Urothelium cell line (cell line): ENCODE measurements around the gene LMTK3.

Source experiments
- DNase-seq: peaks from one replicate; pipeline ENCODE4 v3.0.0; 2011; ENCODE audit warnings: low spot score, mixed read lengths
- FAIRE-seq: peaks from 2 replicates; lab custom pipeline; 2011; peaks lifted over from hg19 to GRCh38; lab: Jason Lieb, UNC

The LMTK3 gene, protein sequence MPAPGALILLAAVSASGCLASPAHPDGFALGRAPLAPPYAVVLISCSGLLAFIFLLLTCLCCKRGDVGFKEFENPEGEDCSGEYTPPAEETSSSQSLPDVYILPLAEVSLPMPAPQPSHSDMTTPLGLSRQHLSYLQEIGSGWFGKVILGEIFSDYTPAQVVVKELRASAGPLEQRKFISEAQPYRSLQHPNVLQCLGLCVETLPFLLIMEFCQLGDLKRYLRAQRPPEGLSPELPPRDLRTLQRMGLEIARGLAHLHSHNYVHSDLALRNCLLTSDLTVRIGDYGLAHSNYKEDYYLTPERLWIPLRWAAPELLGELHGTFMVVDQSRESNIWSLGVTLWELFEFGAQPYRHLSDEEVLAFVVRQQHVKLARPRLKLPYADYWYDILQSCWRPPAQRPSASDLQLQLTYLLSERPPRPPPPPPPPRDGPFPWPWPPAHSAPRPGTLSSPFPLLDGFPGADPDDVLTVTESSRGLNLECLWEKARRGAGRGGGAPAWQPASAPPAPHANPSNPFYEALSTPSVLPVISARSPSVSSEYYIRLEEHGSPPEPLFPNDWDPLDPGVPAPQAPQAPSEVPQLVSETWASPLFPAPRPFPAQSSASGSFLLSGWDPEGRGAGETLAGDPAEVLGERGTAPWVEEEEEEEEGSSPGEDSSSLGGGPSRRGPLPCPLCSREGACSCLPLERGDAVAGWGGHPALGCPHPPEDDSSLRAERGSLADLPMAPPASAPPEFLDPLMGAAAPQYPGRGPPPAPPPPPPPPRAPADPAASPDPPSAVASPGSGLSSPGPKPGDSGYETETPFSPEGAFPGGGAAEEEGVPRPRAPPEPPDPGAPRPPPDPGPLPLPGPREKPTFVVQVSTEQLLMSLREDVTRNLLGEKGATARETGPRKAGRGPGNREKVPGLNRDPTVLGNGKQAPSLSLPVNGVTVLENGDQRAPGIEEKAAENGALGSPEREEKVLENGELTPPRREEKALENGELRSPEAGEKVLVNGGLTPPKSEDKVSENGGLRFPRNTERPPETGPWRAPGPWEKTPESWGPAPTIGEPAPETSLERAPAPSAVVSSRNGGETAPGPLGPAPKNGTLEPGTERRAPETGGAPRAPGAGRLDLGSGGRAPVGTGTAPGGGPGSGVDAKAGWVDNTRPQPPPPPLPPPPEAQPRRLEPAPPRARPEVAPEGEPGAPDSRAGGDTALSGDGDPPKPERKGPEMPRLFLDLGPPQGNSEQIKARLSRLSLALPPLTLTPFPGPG (N-terminal part only)

DNA sequence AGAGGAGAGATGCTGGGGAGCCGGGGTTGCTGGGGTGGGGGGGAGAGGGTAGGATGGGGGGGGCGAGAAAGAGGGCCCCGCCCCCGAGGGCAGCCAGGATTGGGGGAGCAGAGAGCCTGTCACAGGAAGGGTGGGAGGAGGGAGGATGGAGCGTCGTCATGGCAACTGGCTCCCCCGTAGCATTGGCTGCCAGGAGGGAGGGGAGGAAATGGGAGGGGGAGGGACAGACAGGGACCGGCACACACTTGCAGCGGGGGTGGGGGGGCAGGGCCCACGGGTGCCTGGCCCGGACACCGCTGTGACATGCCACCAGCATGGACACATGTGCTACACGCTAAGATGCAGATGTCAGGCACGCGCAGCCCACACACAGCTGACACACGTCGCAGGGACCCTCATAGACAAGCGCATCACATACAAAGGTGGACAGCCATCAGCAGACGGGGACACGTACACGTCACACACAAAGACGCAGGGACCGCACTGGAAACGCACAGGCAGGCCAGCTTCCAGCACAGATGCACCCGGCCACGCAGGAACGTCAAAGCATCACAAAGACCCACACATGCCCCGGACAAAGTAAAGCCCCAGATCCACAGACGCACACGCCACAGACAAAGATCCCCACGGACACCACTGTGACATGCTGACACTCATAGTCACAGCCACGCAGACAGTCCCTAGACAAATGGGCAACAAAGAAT is at the start of gene LMTK3:
LMTK3 (minus strand) TSS at position 36 of the 704 bp plus-strand sequence. CDS start 259 bp downstream, outside the sequence.
- peak; percentile 87 for DNase-seq
- FAIRE-seq = peak; percentile 62

DNA sequence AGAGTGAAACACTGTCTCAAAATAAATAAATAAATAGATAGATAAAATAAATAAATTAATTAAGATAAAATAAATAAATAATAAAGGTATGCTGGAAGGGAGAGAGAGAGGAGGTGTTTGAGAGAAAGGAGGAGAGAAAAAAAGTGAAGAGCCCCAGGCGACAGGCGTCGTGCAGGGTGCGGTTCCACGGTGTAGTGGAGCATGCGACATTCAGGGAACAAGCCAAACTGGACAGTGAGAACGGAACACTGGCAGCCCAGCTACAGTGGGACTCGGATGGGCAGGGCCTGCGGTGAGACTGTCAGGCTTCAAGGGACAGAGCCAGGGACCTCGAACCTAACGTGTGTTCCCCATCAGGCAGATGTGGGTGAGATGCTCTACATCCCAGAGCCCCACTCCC is 49.8 kb upstream of the LMTK3 start:
- no peak for DNase-seq
- no peak for FAIRE-seq

DNA sequence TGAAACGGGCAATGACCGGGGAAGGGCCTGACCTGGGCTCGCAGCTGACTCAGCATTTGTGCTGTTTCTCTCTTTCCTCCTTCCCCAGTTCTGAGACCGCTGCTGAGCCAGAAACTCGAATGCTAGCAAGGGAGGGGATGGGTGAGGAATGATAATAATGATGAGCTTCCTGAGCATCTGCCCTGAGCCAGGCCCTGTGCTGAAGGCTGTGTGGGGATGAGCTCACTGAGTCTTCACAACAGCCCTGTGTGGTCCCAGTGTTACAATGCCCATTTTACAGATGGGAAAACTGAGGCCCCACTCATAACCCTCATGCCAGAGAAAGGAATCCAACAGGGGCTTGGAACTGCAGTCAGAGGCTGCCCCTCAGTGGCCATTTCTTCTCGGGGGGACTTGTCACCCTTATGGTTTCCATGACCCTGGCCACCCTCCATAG is 48.5 kb upstream of the LMTK3 start:
- FAIRE-seq (no peak), DNase-seq (no peak)

DNA sequence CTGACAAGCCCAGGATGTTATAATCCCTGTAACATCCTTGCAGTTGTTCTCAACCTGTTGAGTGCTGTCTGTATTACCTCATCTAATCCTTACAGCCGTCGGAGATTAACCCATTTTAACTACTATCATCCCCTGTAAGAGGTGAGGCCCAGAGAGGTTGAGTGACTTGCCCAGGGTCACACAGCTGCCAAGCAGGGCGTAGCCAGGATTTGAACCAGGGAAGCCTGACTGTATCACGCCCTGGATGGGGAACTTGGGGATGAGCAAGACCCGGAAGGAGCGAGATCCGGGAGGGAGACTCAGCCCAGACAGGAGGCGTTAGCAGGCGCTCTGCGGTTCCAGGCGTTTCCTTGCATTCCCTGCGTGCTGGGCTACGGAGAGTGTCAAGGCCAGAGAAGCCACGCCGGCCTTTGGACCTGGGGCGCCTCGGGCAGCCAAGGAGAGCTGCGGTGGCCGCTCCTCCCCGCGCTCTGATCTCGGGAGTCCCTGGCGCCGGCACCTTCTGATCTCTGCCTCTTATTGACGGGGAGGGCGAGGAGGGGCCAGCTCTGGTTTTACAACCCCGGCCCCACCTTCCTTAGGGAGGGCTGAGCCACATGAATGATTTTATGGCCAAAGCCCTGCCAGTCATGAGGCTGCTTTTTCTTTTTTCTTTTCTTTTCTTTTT is 46.5 kb upstream of the LMTK3 start:
- FAIRE-seq = no peak
- peak; percentile 63 for DNase-seq

DNA sequence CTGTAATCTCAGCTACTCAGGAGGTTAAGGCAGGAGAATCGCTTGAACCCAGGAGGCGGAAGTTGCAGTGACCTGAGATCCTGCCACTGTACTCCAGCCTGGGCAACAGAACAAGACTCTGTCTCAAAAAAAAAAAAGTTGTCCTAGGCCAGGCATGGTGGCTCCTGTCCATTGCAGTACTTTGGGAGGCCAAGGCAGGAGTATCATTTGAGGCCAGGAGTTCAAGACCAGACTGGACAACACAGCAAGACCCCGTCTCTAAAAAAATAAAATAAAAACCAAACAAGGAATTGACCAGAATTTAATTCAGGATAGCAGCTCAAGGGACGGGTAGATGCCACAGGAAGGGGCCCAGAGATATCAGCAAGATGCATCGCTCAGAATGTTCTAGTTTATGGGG is 45.2 kb upstream of the LMTK3 start:
- FAIRE-seq (no peak), DNase-seq (no peak)

DNA sequence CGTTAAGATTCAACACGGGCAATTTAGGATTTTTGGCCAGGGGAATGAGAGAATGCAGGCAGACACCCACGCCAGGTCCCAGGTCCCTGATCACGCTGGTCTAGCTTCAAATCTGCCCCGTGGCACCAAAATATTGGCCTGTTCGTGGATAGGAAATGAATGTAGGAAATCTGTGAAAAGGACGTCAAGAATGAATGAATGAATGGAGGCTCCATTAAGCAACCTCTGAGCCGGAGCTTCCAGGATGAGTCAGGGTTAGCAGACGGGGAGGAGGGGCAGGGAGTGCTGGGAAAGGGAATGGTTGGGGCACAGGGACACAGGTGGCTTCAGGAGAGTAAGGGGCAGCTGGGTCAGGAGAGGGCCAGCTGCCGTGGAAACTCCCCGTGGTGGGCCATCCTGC is 44.5 kb upstream of the LMTK3 start:
- FAIRE-seq (peak; percentile 77), DNase-seq (peak; percentile 76)

DNA sequence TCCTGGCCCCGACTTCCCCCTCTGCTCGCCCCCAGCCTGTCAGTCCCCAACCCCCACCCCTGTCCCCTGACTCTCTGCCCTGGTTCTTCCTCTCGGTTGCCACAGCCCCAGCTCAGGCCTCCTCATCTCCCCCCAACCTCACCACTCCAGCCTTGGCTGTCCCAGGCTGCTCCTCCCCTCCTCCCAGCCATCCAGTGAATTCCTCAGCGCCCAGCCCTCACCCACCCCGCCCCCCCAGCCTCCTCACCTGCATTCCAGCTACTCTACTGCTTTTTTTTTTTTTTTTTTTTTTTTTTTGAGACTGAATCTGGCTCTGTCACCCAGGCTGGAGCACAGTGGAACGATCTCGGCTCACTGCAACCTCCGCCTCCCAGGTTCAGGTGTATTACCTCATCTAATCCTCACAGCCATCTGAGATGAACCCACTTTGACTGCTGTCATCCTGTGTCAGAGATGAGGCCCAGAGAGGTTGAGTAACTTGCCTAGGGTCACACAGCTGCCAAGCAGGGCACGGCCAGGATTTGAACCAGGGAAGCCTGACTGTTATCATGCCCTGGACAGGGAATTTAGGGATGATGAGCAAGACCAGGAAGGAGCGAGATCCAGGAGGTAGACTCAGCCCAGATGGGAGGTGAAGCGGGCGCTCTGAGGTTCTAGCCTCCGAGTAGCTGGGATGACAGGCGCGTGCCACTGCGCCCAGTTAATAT is 42.9 kb upstream of the LMTK3 start:
- FAIRE-seq (no peak), DNase-seq (peak; percentile 81)

DNA sequence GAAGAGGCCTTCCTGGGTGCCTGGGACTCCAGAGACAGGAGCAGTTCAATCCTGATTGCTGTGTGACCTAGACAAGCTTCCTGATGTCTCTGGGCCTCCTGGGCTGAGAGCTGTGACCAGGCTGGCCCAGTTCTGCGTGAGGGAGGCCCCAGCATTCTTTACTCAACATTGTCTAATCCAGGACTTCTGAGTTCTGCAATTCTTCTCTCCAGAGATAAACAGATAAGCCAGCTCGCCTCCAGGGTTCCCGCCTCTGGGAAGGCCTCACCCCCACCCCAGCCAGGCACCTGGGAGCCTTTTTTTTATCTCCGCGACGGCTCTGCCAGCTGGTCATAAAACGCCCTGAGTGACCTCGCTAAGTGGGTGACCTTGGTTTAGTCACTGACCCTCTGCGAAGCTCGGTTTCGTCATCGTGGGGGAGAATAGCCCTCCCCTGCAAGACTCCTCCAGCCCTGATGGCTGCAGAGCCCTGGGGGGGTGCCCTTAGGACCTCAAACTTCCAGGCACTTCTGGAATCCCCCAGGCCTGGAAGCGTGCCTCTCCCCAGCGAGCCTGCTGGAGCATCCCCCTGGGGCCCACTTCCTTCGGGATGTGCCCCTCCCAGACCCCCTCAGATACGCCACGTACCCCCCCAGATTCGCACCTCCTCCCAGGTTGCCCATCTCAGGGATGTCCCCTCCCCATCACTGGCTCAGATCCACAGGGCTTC is 42.2 kb upstream of the LMTK3 start:
- DNase-seq = peak; percentile 70
- FAIRE-seq = no peak

DNA sequence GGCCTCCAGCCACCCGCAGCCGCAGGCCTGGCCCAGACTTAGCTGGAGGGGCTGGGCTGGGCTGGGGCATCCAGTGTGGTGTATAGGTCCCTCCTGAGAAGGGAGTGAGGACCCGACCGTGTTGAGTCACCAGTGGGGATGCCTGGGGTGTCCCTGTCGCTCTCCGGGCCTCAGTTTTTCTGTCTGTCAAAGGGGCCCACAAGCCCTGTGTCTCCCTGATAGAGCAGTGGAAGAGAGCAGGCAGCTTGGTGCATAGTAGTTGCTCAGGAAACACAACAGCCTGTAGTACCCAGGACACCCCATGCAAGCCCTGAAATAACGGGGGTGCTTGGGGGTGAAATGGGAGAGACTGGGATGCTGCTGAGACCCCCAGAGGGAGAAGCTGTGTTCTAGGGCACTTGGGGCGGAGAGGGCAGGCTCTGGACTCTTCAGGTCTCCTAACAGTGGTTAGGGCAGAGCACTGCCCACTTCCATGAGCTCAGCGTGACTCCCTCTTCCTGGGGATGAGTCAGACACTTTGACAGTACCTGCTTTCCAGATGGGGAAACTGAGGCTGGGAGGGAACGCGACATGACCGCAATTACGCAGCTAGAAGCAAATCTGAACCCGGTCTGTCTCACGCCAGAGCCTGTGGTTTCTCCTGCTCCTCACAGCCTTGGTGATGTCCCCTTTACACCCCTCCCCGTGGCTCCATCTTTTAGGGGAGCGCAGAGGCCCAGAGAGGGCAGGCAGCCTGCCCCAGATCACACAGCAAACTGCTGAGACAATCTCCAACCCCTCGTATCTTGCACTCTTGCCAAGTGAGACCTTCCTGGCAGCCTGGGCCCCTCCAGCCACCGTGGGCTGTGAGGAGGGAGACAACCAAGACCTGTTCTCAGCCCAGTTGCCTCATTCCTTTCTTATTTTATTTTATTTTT is 41.0 kb upstream of the LMTK3 start:
- no peak for DNase-seq
- FAIRE-seq = peak; percentile 76

DNA sequence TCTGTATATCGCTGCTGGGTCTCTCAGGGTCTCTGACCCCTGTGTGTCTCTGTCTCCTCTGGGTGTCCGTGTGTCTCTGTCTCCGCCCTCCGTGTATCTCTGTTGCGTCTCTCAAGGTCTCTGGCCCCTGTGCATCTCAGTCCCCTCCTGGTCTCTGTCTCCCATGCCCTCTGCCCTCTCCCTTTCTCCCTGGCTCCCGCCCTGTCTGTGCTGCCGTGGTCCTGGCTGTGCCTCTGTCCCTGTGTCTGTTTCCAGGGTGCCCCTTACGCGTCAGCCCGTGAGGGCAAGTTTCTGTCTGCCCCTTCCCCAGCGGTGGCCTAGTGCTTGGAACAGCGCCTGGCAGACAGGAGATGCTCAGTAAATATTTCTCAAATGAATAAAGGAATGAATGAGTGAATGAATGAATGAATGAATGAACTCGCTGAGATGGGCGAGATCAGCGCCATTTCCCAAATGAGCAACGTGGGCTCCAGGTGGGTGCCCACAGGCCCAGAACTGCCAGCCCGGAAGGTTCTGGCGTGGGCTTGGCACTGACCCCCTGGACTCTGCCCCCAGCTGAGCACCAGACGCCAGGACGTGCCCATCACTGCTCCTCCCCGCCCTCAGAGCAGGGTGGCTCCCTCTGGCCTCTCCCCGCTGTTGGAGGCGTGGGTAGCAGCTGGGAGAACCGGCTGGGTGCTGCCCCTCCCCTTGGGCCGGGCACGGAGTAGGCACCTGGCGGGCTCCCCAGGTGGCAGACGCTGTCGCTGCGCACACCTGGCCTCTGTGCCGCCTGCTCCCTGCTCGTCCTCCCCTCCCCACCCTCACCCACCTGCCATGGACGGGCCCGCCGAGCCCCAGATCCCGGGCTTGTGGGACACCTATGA is 40.0 kb upstream of the LMTK3 start, which contains the start of gene SULT2B1:
SULT2B1 (plus strand) TSS at position 736 of the 866 bp plus-strand sequence; CDS start at position 817, 81 bp downstream.
- FAIRE-seq = no peak
- DNase-seq = no peak

DNA sequence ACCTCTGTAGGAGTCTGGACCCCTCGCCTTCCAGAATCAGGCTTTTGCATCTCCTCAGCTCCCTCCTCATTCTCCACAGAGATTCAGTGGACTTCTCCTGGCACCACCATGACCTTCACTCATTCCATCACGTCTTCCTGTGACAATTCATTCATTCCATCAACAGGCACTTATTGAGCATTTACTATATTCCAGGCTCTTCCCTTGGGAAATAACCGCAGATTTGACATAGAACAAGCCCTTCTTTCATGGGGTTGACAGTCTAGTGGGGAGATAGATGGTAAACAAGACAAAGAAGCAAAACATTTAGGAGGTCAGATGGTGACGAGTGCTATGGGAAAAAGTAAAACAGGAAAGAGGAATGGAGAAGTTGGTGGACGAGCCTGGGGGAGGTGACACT is 37.7 kb upstream of the LMTK3 start:
- FAIRE-seq (no peak), DNase-seq (no peak)

DNA sequence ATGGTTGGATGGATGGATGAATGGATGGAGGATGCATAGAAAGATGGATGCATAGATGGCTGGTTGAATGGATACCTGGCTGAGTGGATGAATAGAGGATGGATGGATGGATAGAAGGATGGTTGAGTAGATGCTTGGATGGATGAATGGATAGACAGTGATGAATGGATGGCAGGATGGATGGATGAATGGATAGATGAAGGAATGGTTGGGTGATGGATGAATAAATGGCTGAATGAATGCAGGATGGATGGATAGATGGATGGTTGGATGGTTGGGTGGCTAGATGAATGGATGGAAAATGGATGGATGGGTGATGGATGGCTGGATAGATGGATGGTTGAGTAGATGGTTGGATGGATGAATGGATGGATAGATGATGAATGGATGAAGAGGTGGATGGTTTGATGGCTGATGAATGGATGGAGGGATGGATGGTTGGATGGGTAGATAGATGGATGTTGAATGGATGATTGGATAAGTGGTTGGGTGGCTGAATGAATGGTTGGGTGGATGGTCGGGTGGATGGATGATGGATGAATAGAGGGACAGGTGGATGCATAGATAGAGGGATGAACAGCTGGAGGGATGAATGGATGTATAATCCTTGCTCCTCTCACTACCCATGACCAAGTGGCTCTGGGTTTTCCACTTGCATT is 36.7 kb upstream of the LMTK3 start:
- DNase-seq = no peak
- peak; percentile 84 for FAIRE-seq

DNA sequence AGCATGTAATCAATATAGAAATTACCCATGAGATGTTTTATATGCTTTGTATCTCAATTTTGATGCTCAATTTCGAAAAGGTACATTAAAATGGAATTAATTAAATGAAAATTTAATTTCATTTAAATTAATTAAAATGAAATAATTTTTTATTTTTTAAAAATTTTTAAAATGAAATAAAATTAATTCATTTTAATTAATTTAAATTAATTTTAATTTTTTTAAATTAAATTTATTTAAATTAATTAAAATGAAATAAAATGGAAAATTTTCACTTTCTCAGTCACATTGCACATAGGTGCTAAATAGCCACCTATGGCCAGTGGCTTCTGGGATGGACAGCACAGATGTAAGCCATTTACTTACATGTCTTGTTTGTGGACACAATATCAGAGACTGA is 36.1 kb upstream of the LMTK3 start:
- no peak for FAIRE-seq

DNA sequence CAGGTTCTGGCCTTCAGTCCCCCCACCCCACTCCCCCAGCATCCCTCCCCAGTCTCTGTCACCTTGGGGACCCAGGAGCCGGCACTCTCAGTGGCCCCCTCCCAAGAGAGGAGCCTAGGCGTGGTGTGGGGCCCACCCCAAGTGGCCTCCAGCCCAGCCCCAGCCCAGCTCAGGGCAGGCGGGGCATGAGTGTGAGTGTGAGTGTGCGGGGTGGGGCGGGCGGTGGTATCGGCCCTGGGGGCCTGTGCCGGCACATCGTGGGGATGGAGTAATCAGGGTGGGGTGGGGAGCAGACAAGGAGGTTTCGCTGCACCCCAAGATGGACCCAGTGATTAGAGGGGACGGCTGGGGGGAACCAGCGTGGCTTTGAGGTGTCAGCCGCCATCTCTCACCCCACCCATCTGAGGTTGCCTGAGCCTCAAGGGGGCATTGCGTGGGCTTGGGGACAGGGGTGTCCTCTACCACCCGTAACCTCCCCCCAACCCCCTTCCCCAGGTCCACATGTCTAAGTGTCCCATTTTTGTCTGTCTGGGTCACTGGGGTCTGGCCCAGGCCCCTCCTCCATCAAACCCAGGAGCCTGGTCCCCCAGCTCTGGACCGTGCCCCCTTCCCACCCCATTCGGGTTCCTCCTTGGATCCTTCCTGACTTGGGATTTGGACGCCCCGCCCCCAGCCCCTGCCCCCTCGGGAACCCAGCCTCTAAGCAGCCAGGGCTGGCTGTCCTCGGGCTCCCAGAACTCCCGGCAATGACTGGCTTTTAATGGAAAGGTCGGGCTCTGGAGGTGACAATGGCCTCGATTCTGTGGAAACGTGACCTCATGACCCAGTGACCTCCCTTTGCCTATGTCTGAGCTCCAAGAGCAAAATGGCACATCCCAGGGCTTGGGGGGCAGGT is 33.5 kb upstream of the LMTK3 start:
- DNase-seq (no peak), FAIRE-seq (no peak)

More for the DNA sequence above, 36.1 kb upstream of the LMTK3 start:
- DNase-seq = no peak

DNA sequence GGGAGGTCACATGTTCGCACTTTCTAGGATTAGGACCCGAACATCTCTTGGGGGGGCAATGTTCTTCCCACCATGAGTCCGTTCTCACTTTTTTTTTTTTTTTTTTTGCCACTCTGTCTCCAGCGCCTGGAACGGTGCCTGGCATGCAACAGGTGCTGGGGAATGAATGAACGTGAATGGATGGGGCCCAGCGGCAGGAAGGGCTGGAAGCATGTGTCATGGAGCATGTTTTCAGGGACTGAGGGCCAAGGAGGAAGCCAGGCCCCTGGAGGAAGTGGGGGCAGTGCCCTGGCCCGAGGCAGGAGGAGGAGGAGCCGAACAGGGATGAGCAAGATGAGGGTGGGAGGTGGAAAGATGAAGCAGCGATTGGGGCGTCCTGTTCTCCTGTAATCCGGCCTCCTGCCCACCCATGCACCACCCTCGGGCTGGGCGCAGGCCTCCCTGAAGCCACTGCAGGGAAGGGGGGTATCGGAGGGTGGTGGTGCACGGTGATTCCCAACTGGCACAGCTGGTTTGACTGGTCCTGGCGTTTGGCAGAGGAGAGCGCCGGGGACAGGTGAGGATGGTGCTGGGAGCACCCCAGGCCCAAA is 31.6 kb upstream of the LMTK3 start:
- FAIRE-seq = no peak
- DNase-seq = peak; percentile 87
